Endometrial microvascular endothelial cells (primary cell): ENCODE measurements around the gene MRPS5. TPM values are rescaled to one million over a fixed set of nuclear protein-coding genes. Genes with fewer than 3 reads are reported as not detected.

Experiments
- in situ Hi-C: cut with HindIII; loops from 2 replicates; pipeline ENCODE4 v1.10.0; 2017; ENCODE audit warnings: low sequenced_read_pairs, low pct_unique_long_range_greater_than_20kb; ENCODE audit errors: inconsistent ontology term
- total RNA-seq: library from RNA; depleted of rRNA; stranded (reverse); fragments of >200 nt; gene quantifications from one replicate; pipeline ENCODE4 v1.2.3, GENCODE V29; 2015; ENCODE audit errors: inconsistent ontology term

MRPS5 gene
- 36.3 TPM for total RNA-seq

- in situ Hi-C loops: no loop called here
These were observed at the start of gene MRPS5 for GRCh38 chr2:95121407-95122196. MRPS5 (minus strand) TSS chr2:95121808; CDS start chr2:95121791, 17 bp downstream.

DNA sequence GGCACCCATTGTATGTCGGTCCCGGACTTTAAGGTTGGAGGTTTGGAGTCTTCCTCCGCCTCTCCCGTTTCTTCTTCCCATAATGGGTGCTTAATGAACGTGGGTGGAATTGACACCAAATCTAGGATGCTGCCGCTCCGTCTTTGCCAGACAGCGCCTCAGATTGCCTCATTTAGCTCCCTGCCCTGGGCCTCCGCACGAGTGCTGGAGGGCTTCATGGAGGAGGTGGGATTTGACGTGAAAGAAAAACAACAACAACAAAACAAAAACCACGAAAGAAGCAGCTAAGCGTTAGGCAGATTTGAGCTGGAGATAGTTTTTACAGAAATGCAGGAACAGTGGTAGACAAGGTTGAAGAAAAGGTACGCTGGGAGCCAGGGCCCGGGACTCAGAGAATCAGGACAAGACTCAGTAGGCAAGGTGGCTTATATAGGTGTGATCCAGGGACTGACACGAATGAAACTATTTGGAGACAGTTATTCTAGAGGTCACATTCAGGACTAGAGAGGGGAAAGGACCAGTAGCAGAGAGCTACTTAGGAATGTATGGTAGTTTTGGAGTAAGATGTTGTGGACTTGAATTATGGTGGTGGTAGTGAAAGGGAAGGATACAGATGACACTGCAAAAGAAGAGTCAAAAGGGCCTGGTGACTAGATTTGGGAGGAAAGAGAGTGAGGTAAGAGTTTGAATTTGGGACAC lies 44.6 kb upstream of the MRPS5 start:
- in situ Hi-C loops: no loop called here

DNA sequence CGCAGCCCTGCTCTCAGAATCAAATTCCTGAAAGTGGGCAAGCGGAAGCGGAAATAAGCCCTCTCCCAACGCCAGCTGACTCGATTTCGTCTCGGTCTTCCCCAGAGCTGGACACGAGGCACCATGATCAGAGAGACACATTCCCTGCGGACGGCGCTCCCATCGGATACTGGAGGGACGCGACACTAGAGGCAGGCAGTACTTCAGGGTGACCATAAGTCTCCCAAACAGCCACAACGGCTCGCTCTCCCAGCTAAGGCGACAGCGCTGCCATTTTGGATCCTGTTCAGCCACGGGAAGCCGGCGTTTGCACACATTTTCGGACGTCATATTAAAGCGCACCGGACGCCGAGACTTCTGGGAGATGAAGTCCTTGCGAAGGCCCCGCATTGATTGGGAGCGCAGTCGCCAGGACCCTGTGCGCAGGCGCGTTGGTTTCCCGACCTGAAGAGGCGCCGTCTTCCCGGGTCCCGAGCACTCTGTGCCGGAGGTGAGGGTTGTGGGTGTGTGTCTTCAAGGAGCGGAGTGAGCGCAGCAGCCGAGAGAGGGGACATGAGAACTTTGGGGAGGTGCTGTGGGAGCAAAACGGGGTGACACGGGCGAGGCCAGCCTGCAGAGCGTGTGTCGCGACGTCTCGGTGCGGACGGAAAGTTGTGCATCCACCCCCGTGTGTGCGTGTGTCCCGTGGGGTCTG lies 43.9 kb upstream of the MRPS5 start, which contains the start of gene ZNF2:
Gene ZNF2, plus strand, starts transcription at position 439 of the 694 bp plus-strand sequence. CDS start 10,418 bp downstream, outside the sequence.
- in situ Hi-C loops: no loop called here

GRCh38 chr2:95165030-95165370 lies 43.4 kb upstream of the MRPS5 start:
- in situ Hi-C loops: no loop called here

- in situ Hi-C loops: no loop called here
These were observed 38.3 kb upstream of the MRPS5 start, which contains the start of gene ZNF514 for GRCh38 chr2:95159690-95160449. ZNF514 (minus strand) TSS chr2:95159848; CDS start chr2:95153253, 6,595 bp downstream.

GRCh38 chr2:95158891-95159619 lies 37.4 kb upstream of the MRPS5 start:
- in situ Hi-C loops: no loop called here

GRCh38 chr2:95158441-95158840 lies 36.8 kb upstream of the MRPS5 start:
- in situ Hi-C loops: no loop called here

DNA sequence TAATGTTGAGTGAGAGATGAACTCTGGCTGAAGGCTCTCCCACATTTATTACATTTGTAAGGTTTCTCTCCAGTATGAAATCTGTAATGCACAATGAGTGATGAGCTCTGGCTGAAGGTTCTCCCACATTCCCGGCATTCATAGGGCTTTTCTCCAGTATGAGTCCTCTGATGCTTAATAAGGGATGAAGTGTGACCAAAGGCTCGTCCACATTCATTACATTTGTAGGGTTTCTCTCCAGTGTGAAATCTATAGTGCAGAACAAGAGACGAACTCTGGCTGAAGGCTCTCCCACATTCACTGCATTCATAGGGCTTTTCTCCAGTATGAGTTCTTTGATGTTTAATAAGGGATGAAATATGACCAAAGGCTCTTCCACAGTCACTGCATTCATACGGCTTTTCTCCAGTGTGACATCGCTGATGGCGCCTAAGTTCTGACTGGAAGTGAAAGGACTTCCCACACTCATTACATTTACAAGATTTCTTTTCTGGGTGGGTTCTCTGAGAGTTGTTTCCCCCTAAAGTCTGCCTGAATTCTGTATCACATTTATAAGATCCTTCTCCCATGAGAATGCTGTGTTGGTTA lies 27.9 kb upstream of the MRPS5 start:
- in situ Hi-C loops: no loop called here

GRCh38 chr2:95143838-95144237 lies 22.2 kb upstream of the MRPS5 start:
- in situ Hi-C loops: no loop called here

DNA sequence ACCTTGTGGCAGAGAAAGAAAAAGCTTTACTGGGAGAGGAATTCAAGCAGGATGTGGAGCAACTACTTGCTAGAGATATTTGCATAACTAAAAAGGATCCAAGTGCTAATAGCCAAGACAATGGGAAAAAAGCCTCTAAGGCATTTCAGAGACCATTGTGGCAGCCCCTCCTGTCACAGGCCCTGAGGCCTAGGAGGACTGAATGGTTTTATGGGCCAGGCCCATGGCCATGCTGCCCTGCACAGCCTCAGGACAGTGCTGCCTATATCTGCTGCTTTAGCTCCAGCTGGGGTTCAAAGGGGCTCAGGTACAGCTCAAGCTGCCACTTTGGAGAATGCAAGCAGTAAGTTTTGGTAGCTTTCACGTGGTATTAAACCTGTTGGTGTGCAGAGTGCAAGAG lies 17.1 kb upstream of the MRPS5 start:
- in situ Hi-C loops: no loop called here

- in situ Hi-C loops: no loop called here
These were observed 566 bp upstream of the MRPS5 start for GRCh38 chr2:95122197-95122551.

GRCh38 chr2:95121093-95121406 lies 558 bp downstream of the MRPS5 start:
- in situ Hi-C loops: no loop called here

DNA sequence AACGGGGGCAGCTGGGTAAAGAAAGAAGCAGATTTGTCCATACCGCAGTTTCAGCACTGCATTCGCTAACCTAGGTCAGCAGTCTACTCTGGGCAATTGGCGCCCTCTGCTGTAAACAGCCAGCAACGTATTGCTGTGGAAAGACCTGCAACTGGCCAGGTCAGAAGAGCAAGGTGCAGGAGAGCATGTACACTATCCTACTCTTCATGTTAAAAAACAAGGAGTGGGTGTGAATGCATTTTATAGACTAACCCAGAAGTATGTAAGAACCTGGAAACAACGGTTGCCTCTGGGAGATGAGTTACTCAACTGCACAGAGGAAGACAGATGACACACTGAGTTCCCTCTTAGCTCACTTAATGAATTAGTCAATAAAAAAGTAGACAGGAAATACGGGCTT lies 6.2 kb downstream of the MRPS5 start:
- in situ Hi-C loops: no loop called here

DNA sequence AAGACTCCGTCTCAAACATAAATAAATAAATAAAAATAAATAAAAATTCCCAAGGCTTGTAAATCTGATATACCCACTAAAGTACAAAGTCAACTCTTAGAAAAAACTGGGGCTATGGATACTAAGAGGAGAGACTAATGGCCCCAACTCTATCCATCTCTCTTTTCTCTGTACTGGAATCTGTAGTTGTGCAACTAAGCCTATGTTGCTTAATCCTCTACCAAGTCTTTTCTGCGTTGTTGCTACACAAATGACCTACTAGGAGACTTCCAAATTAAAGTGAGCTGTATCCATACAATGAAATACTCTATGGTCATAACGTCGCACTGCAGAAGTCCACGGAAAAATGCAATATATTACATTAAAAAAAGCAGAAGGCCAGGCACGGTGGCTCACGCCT lies 8.1 kb downstream of the MRPS5 start:
- in situ Hi-C loops: no loop called here

- in situ Hi-C loops: no loop called here
These were observed 11.2 kb downstream of the MRPS5 start for GRCh38 chr2:95110395-95110794.

DNA sequence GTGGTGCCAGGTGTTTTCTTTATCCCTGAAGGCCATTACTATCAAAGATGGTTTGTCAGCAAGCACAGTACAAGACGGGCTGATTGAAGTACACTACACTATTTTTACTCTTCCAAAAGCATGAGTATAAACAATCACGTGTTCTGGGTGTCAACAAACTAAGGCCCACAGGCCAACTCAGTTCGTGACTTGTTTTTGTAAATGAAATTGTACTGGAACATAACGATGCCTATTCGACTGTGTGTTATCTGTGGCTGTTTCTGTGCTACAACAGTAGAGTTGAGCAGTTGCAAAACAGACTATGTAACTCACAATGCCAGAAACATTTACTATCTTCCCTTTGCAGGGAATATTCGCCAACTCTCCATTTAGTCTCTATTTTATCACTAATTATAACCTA lies 12.3 kb downstream of the MRPS5 start:
- in situ Hi-C loops: no loop called here

GRCh38 chr2:95106081-95106480 lies 15.5 kb downstream of the MRPS5 start:
- in situ Hi-C loops: no loop called here

DNA sequence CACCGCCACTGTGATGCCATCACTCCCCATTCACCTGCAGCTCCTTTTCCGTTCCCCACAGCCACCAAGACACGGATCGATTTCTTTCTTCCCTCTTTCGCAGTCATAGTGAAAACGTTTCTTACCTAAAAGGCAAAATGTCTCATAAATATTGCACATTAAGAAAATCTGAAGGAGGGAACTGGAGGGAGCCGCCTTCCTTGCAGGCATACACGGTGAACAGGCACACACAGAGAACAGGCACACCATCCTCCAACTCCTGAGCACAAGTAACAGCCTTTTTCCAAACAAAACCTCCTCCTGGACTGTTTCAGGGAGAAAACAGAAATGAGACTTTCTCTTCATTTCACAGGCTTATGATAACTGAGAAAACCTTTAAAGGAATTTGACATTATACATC lies 17.0 kb downstream of the MRPS5 start:
- in situ Hi-C loops: no loop called here
